ENCODE results near the gene ACVR1.

ACVR1 gene

DNA sequence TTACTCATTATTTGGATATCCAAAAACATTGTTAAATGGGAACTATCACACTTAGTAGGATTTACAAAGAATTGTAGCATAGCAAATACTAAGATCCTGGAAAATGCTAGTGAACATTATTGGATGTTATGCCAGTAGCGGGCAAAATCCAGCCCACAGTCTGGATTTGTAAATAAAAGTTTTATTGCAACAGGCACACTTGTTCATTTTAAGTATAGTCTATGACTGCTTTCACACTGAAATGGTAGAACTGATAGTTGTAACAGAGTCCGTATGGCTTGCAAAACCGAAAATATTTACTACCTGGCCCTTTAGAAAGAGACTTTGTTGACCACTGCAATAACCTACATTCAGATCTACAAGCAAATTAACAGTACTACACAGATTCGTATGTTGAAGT lies 53.6 kb downstream of the ACVR1 start:
- DNase-seq, result no peak

DNA sequence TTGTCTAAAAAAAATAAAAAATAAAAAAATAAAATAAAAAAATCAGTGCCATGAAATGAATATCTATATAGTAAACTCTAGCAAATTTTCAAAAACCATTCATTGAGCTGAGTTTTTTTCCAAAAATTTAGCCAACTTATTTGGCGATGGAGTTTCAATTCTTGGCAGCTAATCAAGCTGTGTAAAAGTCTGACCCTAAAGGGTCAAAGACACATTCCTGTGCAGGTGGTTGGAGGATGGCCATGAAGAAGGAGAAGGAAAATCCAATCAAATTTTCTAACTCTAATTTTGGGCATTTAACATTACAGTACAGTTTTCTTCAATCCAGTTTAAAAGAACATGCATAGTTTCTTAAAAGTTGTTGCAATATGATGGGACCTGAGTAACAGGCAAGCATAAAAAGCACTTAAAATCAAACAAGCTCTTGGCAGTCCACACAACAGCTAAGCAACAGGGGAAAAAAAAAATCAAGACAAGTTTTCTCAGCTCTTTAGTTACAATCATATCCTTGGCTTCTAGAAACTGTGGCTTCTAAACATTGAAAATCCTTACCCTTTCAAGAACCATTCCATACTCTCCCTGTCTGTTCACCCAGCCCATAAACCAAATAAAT lies 54.5 kb downstream of the ACVR1 start:
- no peak for DNase-seq

DNA sequence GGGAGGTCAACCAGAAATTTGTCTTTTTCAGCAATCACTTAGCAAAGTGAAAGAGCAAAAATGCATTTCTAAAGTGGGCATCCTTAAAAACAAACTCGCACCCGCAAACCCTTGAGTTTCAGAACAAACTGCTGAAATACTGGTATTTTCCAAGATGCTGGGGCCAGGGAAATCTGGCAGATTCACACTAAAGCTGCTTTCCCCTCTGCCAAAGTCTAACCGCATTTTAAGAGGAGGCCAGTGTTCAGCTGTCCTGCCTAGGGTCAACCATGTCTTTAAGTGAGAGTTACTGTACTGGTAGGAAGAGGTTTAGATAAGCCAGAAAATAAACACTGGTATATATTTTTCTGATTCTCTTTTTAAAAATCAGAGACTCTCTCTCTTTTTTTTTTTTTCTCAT lies 55.9 kb downstream of the ACVR1 start:
- DNase-seq, result no peak

DNA sequence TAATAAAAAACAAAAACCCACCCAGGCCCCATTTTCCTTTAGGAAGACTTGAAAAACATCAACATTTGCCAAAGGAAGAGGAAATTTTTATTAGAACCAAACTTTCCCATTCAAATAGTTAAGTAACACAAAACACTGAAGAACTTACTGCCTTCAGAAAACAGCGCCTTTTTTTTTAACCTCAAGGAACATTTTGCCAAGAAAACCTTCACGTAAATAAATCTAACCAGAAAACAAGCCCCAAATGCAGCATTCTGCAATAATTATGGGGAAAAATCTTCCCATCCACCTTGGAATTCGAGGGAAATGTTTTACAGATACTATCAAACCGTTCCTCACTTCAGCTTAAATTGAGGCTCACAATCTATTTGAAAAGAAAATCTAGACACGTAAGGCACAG lies 56.4 kb downstream of the ACVR1 start:
- DNase-seq, result no peak

DNA sequence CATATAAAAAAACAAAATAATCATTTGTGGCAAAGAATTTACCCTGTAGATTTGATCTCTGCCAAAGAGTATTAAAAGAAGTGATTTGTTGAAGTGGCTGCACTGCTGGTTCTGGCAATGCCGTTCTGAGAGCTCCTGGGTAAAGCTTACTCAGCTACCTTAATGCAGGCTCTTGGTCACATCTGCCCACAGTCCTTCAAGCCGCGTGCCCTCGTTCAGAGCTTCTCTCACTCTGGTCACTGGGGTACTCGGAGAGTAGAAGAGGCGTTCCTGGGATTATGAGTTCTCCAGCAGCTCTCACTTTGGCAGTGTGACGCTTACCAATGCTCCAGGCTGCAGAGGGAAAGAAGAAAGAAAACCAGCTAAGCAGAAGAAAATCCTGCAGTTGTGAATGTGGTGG lies 57.9 kb downstream of the ACVR1 start:
- no peak for DNase-seq

DNA sequence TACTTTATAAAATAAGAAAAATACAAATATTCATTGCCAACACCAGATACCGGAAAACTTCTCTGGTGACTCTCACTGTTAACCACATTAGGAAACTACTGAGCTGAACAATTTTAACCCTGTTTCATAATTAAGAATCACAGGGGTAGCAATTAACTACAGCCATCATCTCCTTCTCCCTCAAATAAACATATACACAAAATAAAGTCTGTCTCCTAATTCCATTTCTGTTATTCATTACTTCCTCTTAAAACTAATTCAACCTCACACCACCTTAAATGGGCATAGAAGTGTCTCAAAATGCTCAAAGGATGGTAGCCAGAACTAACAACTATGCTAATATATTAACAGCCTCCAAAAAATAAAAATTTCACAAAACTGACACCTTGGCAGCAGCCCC lies 60.7 kb downstream of the ACVR1 start:
- no peak for DNase-seq

DNA sequence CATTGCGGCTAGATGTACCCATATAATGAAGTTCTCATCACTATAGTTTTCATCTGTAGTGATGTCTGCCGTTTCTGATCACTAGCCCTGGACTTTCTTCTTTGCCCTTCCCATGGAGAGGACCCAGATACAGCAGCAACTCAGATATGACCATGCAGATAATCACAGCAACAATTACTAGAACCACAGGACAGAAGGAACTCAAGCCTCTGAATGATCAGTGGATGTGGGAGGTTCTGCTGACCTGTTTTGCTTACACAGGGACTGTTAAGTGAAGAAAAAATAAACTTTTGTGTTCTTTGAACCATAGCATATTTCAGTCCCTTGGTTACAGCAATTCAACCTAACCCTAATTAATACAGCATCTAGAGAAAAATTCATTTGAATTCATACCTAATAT lies 62.7 kb downstream of the ACVR1 start:
- DNase-seq, result no peak

DNA sequence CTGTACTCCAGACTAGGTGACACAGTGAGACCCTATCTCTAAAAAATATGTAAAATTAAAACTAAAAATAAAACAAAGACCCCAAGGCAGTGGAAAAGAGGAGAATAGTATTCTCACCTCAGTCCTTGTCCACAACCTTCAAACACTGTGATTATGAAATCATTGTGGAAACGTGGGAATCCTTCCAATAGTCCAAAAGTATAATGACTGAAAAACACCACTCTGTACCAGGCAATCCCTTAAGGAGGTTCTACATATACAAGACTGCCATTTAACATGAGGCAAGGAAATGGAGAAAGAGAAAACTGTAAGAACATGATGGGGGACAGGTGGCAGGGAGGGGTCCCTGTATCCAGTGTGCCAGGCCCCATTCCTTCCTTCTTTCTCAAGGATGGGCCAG lies 66.1 kb downstream of the ACVR1 start:
- DNase-seq, result no peak

DNA sequence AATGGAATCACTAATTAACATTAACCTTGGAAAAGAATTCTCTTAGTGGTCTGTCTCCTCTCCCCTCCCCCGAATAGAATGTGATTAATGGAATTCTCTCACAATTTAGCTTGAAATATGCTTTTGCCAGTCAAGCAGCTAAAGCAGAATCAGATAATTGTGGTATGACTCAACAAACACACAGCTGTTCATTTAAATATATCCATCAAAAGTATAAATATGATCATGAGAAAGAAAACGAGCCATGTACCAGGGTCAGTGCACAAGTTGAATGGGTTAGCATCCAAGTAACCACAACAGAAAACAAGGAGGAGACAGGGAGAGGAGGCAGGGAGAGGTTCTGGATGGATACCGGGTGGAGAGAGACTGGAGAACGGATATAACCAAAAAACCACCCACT lies 66.9 kb downstream of the ACVR1 start:
- no peak for DNase-seq

DNA sequence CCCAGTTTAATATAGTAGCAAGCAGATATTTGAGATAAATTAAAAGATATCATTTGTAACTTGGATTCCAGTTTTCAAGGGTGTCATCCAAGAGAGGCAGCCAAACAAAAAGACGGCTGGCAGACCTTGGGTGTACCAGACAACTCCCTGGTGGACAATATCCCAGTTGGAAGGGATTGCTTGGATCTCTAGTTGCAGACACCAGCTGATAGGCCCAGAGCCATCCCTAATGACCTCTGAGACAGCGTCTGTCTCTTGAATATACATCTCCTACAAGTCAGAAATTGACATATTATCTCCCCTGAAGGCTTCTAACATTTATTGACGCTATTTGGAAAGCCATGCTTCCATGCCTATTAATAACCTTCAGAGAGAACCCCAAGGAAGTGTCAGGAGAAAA lies 67.7 kb downstream of the ACVR1 start:
- no peak for DNase-seq

DNA sequence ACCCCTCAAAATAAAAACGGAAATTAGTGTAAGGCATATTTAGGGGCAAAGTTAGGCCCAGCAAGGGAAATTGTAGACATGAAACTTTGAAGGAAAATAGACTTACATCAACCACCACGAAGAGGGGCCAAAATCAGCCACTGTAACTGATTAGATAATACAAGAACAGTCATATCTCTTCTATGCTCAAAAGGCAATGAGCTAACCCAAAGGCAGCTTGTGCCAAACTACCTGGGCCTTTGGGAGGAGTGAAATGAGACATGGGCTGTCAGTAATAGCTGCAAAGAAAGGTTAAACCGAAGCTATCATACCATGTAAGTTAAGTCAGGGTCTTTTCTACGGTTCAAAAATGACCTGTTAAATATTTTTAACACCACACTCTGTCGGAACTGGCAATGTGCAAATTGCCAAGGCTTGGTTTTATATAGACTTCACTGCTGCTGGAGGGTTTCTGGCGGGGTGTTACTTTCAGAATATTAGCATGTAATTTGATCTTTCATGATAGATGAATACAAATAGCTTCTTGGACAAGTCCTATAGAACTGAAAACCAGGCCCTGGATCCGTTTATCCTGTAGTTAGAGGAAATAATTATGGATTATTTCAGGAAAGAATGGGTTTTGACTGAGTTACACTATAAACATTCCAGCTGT lies 69.6 kb downstream of the ACVR1 start:
- no peak for DNase-seq

DNA sequence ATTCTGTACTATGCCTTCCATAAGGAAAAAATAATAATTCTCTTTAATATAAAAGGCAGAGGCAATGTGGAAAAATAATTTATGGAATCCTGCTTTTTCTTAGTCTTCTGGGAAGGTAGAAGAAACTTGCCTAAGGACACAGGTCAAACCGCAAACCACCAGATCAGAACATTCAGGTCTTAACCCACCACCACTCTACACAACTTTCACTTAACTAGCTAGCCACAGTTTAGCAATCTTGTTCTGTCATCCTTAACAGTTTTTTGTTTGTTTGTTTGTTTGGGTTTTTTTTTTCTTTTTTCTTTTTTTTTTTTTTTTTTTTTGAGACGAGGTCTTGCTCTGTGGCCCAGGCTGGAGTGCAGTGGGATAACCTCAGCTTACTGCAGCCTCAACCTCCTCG lies 70.6 kb downstream of the ACVR1 start:
- DNase-seq, result no peak

DNA sequence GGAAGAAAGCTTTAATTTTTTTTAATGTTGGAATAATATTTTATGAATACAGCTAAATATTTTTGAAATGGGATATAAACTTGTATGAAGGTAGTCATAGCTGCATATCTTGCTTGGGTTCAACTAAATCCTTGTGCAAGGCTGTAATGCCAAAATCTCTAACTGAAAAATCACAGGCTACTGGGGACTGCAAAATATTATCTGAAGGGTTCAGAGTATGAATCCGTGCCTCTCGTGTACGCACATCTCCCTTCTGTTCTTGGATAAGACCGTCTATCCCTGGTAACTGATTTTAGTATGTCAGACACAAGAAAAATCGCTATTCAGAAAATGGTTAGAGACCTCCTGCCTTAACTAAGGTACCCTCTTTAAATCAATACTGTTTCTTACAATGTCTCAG lies 71.8 kb downstream of the ACVR1 start:
- no peak for DNase-seq

DNA sequence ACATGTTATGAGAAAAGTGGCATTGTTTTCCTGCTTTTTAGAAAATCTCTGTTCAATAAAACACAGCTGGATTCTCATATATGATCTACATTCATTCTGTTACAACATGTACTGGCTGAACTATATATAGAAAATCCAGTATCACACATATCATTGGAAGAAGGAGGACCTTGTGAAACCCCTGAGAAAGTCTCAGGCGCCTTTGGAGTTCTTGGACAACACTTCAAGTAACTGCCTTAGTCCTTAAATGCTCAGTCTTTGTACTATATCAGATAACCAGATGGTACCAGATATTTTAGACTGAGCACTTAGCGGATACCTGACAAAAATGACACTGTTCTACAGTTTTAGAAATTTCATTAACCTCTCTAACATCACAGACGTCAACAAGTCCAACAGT lies 72.2 kb downstream of the ACVR1 start:
- DNase-seq, result no peak

DNA sequence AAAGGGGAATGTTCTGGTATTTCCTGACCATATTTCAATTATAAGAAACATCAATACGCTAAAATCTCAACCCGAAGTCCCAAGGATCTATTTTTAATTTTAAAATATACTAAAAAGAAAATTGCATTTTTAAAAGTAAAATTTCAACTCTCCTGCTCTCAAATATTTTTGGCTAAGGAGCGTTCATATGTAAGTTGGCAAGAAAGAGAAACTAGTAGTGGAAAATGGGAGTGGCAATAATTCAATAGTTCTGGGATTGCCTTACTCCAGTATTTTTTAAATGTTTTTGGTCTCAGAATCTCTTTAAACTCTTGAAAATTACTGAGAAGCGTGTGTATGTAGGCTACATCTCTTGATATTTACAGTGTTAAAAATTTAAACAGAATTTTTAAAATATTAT lies 72.7 kb downstream of the ACVR1 start:
- no peak for DNase-seq

DNA sequence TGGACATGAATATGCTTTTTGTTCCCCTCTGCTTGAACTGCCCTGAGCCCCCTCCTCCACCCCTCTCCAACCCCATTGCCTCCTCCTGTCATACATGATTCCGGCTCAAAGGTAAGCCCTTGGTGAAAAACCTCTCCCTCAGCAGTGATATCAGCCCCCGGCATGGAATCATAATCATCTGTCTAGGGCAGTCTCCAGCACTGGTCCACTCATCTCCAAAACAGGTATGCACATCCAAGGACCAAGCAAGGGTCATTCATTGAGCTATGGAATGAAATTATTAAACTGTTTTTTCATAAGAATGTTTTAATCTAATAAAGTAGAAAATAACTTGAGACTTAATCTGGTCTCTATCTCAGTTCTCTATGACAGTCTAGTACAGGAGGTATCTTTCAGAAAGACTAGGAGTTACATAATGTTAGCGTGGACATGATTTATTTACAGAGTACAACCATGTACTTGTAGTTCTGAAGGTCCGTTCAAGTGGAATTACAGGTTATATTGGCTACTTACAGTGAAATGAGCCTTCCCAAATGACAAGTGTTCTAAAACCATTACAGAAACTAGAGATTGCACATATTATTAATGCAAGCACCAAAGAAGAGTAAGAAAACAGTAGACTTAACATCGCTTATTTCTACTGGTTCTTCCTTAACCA lies 75.2 kb downstream of the ACVR1 start:
- no peak for DNase-seq

DNA sequence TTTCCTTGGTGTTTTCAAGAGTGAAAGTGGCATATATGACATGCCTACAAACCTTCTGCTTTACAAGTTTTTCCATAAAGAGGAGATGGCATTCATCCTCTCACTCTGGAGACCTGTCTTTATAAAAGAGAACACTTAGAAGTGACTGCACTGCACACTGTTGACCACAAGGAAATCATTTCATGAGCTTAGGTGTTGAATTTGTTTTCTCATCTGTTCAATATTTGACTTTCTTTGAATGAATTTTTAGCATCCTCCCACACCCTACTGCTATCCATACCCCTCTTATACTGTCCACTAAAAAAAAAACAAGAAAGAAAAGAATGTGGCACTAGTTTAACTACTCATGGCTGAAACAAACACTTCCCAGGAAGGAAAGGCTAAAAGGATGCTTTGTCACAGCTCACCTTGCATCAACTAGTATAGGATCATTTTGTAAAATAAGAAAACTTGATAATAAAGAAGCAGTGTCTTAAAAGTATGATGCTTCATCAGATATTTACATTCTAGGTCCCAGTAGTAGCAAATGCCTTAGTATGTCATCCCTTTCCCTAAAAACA lies 83.0 kb downstream of the ACVR1 start:
- DNase-seq, result no peak

DNA sequence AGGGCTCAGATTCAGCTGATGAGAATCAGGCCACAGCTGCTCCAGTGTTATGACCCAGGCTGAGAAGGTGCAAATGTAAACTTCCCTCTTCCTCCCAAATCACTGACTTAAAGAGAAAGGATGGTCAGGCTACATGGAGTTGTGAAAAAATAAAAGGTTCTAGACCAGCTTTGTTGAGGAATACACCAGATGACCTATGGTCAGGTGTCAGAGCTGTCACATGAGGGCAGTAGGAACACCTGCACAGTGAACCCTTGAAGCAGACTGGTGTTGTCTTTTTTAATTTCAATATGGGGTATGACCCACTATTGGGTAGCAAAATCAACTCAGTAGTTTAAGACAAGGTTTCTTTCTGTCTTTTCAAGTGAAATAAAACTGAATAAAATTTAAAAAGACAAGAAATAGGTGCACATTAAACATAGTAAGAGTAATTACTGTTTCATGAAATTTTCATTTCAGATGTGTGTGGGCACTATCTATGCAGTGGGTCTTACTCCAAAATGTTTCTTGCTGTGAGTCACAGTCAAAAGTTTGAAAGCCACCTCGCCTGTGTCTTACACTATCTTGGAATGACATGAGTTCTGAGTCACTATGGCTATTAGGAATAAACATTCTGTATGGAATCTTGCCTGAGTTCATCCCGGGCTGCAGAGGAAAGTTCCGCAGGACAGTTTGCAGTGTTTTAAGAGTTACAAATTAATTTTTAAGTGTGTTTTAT lies 83.6 kb downstream of the ACVR1 start:
- no peak for DNase-seq

DNA sequence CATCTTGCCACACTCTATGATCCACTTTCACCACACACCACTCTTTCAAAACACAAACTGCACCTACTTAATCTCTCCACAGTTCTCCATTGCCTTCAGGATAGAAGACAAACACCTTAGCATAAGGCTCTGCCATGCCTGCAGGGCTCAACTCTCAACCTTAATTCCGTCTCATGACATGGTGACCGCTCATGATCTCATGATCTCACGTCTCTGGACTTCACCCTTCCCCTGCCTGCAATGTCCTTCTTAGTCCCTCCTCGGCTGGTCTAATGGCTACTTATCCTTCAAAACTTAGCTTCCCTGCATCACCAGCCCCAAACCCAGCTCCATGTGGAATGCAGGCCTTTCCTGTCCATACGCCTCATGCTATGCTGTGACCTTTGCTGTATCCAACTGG lies 85.3 kb downstream of the ACVR1 start:
- DNase-seq, result no peak

DNA sequence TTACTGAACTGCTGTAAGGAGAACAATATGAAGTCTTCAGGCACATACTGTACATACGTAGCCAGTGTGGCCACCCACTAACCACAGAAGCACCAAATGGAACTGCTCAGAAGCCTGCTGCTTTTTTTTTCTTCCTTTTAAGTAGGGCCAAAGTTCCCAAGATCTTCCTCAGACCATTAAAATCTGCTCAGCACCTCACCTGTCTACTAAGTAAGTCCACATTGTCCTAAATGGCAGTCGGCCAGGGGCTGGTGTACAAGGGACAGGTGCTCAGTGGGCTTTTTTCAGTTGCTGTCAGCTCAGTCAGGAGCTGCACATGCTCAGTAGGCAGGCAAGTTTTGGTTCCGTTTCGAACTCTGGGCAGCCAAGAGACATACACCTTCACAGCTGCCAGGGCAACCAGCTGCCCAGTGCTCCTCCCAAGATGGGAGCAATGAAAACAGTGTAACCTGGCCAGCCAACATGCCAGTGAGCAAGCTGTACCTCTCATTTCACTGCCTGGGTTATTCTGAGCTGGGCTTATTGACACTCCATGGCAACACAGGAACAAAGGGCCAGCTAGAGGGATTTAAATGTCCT lies 86.1 kb downstream of the ACVR1 start:
- DNase-seq, result no peak

DNA sequence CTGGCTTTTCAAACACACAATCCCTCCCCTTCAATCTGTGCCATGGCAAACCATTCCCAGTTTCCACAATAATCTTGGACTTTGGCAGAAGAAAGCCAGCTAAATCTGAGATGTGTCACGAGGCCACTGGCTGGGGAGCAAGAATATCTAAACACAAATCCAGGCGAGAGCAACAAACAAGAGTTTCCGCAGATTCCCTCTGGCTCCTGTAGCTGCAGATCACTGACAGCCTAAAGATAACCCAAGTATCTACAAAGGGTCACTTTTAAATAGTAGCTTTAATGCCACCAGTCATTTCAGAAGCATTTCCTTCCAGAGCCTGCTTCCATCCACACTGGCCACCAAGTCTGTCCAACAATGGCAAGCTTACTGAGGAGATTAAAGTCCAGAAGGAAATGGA lies 86.9 kb downstream of the ACVR1 start:
- no peak for DNase-seq

DNA sequence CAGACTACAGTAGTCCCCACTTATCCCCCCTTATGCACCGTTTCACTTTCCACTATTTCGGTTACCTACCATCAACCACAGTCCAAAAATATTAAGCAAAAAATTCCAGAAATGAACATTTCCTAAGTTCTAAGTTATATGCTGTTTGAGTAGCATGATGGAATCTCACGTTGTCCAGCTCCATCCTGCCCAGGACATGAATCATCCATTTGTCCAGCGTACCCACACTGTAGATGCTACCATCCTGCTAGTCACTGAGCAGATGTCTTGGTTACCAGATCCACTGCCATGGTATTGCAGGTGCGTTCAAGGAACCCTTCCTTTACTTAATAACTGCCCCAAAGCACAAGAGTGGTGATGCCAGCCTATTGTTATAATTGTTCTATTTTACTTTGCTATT lies 87.9 kb downstream of the ACVR1 start:
- no peak for DNase-seq

DNA sequence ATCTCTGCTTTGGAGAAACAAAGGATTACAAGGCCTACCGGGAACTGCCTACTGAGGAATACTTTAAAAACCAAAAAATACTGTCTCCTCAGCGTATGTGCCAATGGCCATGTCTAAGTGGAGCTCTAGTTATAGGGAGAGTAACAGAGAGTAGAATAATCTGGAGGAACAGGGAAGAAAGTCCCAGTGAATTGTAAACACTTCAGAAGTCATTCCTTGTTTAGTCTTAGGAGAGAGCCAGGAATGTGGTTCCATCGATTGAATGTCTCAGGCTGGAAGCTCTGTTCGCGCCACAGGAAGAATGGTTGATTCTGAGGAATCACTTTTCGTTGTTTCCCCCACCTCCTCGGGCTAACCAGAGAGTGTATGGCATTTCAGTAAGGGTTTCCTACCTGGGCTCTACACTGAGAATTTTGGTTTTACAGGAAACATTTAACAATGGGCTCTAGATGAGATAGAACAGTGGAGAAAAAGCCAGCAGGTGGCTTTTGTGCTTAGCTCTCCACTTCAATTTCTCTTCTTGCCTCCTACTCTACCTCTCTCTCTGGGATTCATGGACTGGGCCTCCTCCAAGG lies 88.7 kb downstream of the ACVR1 start:
- DNase-seq, result no peak
